ENCODE data around the gene ATL2.
"Not testable (repeated sequence)": the region's sequence is repeated elsewhere in the genome, so short reads cannot be mapped to it uniquely, and the experiment has no call there.

Gene ATL2

DNA sequence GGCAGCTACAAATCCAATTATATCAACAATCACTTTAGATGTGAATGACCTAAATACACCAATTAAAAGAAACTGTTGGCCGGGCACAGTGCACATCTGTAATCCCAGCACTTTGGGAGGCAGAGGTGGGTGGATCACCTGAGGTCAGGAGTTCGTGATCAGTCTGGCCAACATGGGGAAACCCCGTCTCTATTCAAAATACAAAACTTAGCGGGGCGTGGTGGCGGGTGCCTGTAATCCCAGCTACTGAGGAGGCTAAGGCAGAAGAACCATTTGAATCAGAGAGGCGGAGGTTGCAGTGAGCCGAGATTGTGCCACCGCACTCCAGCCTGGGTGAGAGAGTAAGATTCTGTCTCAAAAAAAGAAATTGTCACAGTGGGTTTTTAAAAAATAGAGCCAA is 49.5 kb downstream of the ATL2 start:
- no peak for DNase-seq (ENCODE audit: low read depth in 2 of 2)

DNA sequence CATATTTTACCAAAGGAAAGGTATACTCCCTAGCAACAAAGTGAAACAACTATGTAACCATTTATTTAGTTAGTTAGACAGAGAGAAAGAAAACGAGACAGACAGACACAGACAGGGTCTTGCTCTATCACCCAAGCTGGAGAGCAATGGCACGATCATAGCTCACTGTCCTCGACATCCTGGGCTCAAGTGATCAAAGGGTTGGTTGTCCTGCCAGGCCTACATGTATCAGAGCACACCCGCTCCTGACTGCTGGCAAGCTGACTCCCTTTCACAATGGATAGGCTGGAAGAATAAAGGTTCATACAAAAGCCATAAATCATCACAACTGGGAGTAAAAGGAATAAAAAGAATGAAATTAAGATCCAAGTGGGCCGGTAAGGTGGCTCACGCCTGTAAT is 53.5 kb downstream of the ATL2 start:
- DNase-seq (ENCODE audit: low read depth in 2 of 2) = no peak

GRCh38 chr2:38322224-38322914 is 54.7 kb downstream of the ATL2 start:
- no peak for DNase-seq (ENCODE audit: low read depth in 2 of 2)

- not testable (repeated sequence) for DNase-seq (ENCODE audit: low read depth in 2 of 2)
These were observed 57.8 kb downstream of the ATL2 start for GRCh38 chr2:38319240-38319639.

DNA sequence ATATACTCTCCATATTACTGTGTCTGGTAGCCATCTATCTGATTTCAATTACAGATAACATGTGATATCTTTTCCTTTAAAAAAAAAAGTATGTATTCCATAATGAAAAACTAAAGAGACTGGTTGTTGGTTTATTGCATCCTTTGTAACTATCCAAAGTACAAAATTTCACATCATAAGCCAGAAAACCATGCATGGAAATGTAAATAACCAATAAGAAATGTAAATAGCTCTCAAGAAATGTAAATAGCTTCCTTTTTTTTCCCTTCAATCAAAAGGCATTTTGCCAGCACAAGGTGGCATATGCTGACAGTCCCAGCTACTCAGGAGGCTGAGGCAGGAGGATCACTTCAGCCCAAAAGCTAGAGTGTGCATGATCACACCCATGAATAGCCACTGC is 59.3 kb downstream of the ATL2 start:
- DNase-seq (ENCODE audit: low read depth in 2 of 2) = no peak

GRCh38 chr2:38315707-38316333 is 61.3 kb downstream of the ATL2 start:
- no peak for DNase-seq (ENCODE audit: low read depth in 2 of 2)

DNA sequence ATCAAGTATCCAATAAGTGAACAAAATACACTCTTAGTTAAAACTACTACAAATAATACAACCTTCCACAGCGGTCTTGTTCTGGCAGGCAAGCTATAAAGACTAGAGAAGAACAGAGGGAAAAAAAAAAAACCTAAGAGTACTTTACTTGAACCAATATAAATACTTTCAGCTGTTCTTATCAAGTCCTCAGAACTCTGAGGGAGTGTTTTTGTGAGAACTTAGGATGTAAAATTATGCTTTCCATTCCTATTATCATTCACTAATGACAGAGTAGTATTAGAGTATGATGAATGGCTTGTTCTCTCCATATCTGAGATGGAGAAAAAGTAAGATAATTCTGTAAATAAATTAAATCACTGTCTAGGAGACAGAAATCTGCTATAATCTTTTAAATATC is 68.3 kb downstream of the ATL2 start:
- no peak for DNase-seq (ENCODE audit: low read depth in 2 of 2)

GRCh38 chr2:38301969-38302702 is 74.9 kb downstream of the ATL2 start:
- DNase-seq (ENCODE audit: low read depth in 2 of 2) = no peak

DNA sequence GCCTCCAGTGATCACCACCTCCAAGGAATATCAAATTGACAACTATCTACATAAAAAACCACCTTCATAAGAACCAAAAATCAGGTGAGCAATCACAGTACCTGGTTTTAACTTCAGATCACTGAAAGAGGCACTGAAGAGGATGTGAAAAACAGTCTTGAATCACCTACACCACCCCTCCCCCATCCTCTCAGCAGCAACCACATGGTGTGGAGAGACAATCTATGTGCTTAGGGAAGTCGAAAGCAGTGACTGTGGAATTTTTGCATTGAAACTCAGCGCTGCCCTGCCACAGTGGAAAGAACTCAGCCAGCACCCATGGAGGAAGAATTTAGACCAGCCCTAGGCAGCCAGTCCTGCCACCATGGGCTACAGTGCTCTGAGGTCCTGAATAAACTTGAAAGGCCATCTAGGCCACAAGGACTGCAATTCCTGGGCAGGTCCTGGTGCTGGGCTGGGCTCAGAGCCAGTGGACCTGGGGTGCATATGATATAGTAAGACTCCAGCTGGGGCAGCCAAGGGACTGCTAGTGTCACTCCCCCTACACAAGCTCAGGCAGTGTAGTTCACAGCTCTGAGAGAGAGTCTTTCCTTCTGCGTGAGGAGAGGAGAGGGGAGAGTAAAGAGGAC is 75.6 kb downstream of the ATL2 start:
- DNase-seq (ENCODE audit: low read depth in 2 of 2) = no peak

DNA sequence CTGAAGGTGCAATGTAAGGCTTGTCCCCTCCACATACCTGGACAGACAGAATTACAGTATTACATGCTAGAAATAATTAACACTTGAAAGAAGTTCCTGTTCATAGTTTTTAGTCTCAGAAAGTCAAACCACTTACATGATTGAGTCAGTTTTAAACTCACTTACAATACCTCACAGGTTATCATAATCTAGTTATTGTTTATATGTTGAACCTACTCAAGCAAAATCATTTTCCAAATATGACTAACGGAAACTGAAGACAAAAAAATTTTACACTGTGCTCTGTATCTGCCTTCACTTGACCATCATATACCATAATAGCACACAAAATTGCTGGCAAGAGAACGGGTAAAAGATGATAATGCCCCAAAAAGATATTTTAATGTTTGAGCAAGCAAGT is 78.5 kb downstream of the ATL2 start:
- no peak for DNase-seq (ENCODE audit: low read depth in 2 of 2)

DNA sequence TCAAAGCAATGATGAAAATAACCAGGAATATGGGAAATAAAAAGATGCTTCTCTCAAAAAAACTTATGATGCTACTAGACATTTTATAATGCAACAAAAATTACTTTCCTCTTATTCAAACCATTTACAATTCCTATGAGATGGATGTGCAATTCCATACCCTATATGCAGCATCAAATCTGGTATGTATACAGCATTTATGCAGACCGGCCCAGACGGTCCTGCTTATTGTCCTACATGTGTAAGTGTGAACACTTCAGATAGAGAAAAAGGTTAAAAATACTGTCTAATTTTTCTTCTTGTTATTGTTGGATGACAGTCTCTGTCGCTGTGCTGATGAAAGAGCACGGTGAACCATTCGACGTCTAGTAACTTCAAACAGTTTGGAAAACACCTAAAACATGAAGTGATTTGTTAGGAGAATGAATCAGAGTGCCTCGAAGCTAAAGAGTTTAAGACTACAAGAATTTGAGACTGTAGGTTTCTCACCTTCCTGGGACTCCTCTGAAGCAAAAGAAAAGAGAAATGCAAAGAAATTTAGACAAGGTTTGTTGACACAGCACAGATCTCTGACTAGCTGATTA is 80.8 kb downstream of the ATL2 start:
- no peak for DNase-seq (ENCODE audit: low read depth in 2 of 2)

DNA sequence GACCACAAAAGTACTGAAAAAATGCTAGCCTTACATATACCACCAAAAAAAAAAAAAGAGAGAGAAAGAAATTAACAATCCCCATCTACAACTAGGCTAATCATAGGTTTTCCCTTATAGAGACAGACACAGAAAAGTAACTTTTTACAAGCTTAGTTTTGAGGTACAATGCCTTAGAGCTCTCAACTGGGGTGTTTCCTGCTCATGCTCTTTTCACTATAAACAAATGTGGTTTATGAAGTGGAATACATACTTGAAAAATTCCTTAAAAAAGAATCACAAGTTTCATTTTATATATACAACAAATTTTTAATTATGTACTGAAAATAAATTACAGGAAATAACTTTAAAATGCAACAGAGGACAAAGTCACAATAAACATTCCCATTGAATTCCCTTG is 82.5 kb downstream of the ATL2 start:
- no peak for DNase-seq (ENCODE audit: low read depth in 2 of 2)

- DNase-seq (ENCODE audit: low read depth in 2 of 2) = no peak
These were observed 83.8 kb downstream of the ATL2 start for GRCh38 chr2:38293152-38293865.

DNA sequence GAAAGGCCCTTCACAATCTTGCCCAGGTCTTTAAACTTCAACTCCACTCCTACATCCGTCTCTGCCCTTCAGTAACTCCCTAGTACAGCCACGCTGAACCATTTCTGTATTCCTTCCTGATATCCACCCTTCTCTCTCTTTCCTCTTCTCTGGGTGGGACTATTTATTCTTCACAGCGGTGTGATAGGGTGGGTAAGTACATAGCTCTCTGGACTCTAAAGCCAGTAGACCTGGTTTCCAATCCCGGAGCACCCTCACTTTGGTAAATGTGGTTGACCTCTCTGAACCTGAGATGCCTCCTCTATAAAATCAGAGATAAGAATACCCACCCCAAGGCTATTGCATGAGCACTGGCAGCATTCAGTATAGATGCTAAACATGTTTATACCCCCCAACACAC is 86.7 kb downstream of the ATL2 start:
- DNase-seq (ENCODE audit: low read depth in 2 of 2) = no peak

DNA sequence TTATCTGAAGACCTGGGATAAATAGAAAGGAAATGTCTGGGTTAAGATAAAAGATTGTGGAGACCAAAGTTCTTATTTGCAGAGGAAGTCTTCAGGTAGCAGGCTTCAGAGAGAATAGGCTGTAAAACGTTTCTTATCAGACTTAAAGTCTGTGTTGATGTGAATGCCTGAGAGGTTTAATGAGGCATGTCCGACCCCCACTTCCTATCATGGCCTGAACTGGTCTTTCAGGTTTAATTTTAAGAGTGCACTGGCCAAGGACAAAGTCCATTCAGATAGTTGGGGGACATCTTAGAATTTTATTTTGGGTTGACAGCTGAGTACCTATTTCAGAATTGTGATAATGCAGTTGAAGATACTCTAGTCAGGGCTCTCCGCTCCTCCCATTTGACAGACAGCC is 92.1 kb downstream of the ATL2 start:
- no peak for DNase-seq (ENCODE audit: low read depth in 2 of 2)

DNA sequence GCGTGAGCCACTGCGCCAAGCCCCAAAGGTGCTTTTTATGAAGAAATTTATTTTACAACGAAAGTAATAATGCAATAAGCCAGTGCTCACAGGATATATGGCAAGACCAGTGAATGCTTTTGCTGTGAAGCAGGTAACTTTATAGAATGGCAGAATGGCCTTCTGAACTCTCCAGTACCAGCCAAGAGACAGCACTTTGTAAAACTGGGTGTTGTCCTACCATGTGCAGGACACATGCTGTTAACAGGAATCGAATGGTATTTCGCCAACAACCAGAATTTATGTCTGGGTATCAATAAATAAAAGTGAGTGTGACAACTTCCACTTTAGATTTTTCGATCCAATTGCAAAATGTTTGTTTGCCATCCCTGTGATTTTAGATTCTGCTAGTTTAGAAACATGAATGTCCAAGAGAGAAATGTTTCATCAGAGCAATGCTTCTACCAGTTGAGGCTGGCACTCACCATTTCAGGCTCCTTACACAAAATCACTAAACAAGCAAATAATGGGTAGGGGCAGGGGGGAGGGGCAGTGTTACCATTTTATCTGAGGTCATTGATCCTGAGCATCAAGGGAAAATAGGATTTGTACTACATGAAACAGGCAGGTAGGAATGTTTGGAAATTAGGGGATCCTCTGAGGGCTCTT is 95.9 kb downstream of the ATL2 start:
- no peak for DNase-seq (ENCODE audit: low read depth in 2 of 2)

DNA sequence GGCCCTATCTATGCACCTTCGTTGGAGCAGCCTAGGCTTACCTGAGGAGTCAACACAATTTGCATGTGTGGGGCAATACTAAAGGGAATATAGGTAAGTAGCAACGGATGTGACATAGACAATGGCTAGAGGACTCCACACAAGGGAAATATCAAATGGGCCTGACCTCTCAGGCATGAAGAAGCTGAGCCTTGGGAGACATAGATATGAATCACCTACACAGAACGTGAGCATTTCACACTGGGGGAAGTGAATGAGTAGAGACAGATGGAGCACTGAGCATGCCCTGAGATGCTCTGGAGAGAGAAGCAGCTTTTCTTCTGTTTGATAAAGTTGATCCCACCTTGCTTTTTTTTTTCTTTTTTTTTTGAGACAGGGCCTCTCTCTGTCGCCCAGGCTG is 97.9 kb downstream of the ATL2 start:
- no peak for DNase-seq (ENCODE audit: low read depth in 2 of 2)

DNA sequence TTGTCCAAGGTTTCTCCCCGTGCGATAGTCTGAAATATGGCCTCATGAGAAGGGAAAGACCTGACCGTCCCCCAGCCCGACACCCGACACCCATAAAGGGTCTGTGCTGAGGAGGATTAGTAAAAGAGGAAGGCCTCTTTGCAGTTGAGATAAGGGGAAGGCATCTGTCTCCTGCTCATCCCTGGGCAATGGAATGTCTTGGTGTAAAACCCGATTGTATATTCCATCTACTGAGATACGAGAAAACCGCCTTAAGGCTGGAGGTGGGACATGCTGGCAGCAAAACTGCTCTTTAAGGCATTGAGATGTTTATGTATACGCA is 99.0 kb downstream of the ATL2 start:
- DNase-seq (ENCODE audit: low read depth in 2 of 2) = not testable (repeated sequence)

GRCh38 chr2:38277245-38278116 is 99.6 kb downstream of the ATL2 start:
- DNase-seq (ENCODE audit: low read depth in 2 of 2) = no peak

Data from stimulated activated CD4-positive, alpha-beta T cell treated with anti-CD3 and anti-CD28 coated beads, Interleukin-1b, Interleukin-23, amount 100 ng/mL, for 1 hour (primary cell).